ENCODE results near the gene ABLIM2. TPM values are rescaled to one million over a fixed set of nuclear protein-coding genes. Genes with fewer than 3 reads are reported as not detected.

Gene ABLIM2
- total RNA-seq, 1 experiment from 2014 or later = 1.0 TPM

DNA sequence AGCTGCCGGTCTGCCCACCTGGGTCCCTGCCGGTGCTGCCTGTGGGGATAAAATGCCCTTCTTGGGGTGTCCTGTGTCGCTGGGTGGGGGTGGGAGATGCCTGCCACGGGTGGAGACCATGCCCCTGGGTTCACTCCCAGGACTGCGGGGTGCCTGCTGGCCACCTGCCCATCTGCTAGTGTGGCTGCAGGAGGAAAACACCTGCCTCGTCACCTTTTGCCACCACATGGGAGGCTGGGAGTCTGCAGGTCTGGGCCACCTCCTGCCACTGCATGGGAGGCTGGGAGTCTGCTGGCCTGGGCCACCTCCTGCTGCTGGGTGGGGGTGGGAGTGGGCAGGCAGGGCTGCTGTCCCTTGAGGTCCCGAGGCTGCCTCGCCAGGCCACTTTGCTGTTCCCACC is 160.2 kb downstream of the ABLIM2 start:
- Mint-ChIP-seq H3K27me3 (ENCODE audit: low read depth) (no peaks in the 10 kb centered on the region; the same call in 1 of the 2 replicates), H3K4me1 (peaks cover 6 to 13% of the 10 kb centered on the region in 2 experiments; a peak in 3 of 4 replicates), H3K27ac (no peak overlapping the region), H3K9me3 (no peaks in the 10 kb centered on the region; a peak in 2 of 5 replicates), H3K4me3 (no peak overlapping the region), H3K36me3 (ENCODE audit: insufficient read depth in 1 of 3, low read depth in 3 of 3) (no peaks in the 10 kb centered on the region; a peak in 1 of 7 replicates)
- no peak overlapping the region for H3K4ac ChIP-seq (ENCODE audit: low read depth, low read length)
- H3K79me1 ChIP-seq (ENCODE audit: insufficient read depth, low read depth, low read length, poor library complexity, severe bottlenecking) = no peaks in the 10 kb centered on the region
- no peaks in the 10 kb centered on the region for H3K79me2 ChIP-seq (ENCODE audit: insufficient read depth, low read length)
- WGBS (ENCODE audit: extremely low coverage, insufficient read length, low lambda C conversion rate) = no CpG with 5 or more reads among the region's 8 CpGs
- no peak overlapping the region for H2BK12ac ChIP-seq (ENCODE audit: insufficient read length, low read depth, low read length)
- H3K9me3 ChIP-seq (ENCODE audit: control insufficient read depth, low read depth, low read length) = no peaks in the 10 kb centered on the region
- no peak overlapping the region for H3T11ph ChIP-seq (ENCODE audit: low read length)
- H3K27ac ChIP-seq (ENCODE audit: insufficient read length, low read depth, low read length) = no peak overlapping the region
- no peak overlapping the region for H2BK20ac ChIP-seq (ENCODE audit: low read depth, low read length, poor library complexity, severe bottlenecking)
- H3K23ac ChIP-seq (ENCODE audit: insufficient read length, low read depth, low read length) = no peak overlapping the region
- H3K23me2 ChIP-seq (ENCODE audit: insufficient read length, low read depth, low read length, poor library complexity, severe bottlenecking) = no peaks in the 10 kb centered on the region
- no peak overlapping the region for H2BK5ac ChIP-seq (ENCODE audit: insufficient read length, low read length)
- H4K5ac ChIP-seq (ENCODE audit: insufficient read length, low read depth, low read length) = no peak overlapping the region
- no peaks in the 10 kb centered on the region for H3K27me3 ChIP-seq (ENCODE audit: insufficient read depth, low read length)
- H2AFZ ChIP-seq (ENCODE audit: low read length) = no peak overlapping the region
- H3K56ac ChIP-seq (ENCODE audit: insufficient read length, low read depth, low read length) = no peak overlapping the region
- H2BK120ac ChIP-seq (ENCODE audit: low read depth, low read length, poor library complexity, severe bottlenecking) = no peak overlapping the region
- no peak overlapping the region for H3K18ac ChIP-seq (ENCODE audit: insufficient read length, low read depth, low read length)
- DNase-seq = no peak
- no peak overlapping the region; the same call in 1 of the 2 replicates for H3K14ac ChIP-seq (ENCODE audit: insufficient read depth, low read length)
- H3K4me1 ChIP-seq (ENCODE audit: insufficient read depth, low read length) = no peaks in the 10 kb centered on the region
- no peak for TF ChIP-seq CTCF (conservative IDR thresholded peaks at IDR 0.05)
- H2BK15ac ChIP-seq (ENCODE audit: low read depth, low read length) = no peak overlapping the region
- H3K4me2 ChIP-seq (ENCODE audit: insufficient read depth, insufficient read length, low read length) = no peak overlapping the region
- H2AK5ac ChIP-seq (ENCODE audit: insufficient read length, low read length) = no peak overlapping the region
- H3K9ac ChIP-seq (ENCODE audit: extremely low read depth, insufficient read length, low read length) = no peak overlapping the region
- H4K91ac ChIP-seq (ENCODE audit: insufficient read length, low read depth, low read length) = no peak overlapping the region
- H4K8ac ChIP-seq (replicated peaks; ENCODE audit: insufficient read length, low read depth, low read length) = no peak overlapping the region
- no peaks in the 10 kb centered on the region for H4K20me1 ChIP-seq (ENCODE audit: control insufficient read depth, insufficient read depth, insufficient read length)
